ENCODE results near the gene MMP25.

Gene MMP25

DNA sequence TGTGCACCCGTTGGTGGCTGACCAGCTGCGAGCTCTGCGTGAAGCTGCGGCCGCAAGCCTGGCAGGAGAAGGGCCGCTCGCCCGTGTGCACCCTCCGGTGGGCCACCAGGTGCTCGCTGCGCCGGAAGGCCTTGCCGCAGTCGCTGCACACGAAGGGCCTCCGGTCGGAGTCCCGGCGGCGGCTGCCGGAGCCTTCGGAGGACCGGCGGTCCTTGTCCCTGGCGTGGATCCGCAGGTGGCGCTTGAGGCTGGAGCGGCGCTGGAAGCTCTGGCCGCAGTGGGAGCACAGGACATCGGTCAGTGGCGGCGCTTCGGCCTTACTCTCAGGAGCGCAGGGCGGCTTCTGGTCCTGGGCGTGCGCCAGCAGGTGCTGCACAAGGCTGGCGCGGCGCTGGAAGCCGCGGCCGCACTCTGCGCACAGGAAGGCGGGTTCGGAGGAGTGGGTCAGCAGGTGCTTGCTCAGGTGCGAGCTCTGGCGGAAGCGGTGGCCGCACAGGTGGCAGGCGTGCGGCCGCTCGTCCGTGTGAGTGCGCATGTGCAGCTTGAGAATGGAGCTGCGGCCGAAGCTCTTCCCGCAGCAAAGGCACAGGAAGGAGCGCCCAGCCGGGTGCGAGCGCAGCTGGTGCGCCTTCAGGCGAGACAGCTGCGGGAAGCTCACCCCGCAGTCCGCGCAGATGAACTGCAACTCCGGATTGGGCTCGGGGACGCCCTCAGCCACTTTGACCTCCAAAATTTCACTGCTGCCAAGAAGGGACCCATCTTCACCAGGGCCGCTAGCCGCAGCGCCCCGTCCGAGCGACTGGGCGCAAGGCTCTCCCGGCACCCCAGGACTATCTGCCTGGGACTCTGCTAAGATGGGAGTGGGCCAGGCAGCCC, 43.6 kb downstream of the MMP25 start:
- TF ChIP-seq, protein P1, sequence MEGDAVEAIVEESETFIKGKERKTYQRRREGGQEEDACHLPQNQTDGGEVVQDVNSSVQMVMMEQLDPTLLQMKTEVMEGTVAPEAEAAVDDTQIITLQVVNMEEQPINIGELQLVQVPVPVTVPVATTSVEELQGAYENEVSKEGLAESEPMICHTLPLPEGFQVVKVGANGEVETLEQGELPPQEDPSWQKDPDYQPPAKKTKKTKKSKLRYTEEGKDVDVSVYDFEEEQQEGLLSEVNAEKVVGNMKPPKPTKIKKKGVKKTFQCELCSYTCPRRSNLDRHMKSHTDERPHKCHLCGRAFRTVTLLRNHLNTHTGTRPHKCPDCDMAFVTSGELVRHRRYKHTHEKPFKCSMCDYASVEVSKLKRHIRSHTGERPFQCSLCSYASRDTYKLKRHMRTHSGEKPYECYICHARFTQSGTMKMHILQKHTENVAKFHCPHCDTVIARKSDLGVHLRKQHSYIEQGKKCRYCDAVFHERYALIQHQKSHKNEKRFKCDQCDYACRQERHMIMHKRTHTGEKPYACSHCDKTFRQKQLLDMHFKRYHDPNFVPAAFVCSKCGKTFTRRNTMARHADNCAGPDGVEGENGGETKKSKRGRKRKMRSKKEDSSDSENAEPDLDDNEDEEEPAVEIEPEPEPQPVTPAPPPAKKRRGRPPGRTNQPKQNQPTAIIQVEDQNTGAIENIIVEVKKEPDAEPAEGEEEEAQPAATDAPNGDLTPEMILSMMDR (IDR thresholded peaks at IDR 0.05; ENCODE audit: low read depth, low read length) = no peak
- no peak for TF ChIP-seq EZH2phosphoT487 (IDR thresholded peaks at IDR 0.05; ENCODE audit: low read depth)

GRCh38 chr16:3091551-3091950, 45.2 kb downstream of the MMP25 start:
- Histone ChIP-seq H3K36me3 (replicated peaks; ENCODE audit: low read depth, low read length) (no peaks in the 10 kb centered on the region), H4K20me1 (ENCODE audit: insufficient read depth, low read length) (no peaks in the 10 kb centered on the region), H3K9ac (ENCODE audit: low read length) (no peak overlapping the region)

More for the DNA sequence above, 43.6 kb downstream of the MMP25 start:
- Histone ChIP-seq H2AFZ (ENCODE audit: low read depth, low read length) (no peak overlapping the region), H4K20me1 (ENCODE audit: insufficient read depth, low read length) (no peaks in the 10 kb centered on the region), H3K27ac (ENCODE audit: low read length) (no peak overlapping the region), H3K36me3 (replicated peaks; ENCODE audit: low read depth, low read length) (no peaks in the 10 kb centered on the region), H3K79me2 (ENCODE audit: low read length) (no peaks in the 10 kb centered on the region), H3K27me3 (ENCODE audit: low read depth, low read length) (no peaks in the 10 kb centered on the region), H3K4me1 (ENCODE audit: low read length) (no peaks in the 10 kb centered on the region), H3K9ac (ENCODE audit: low read length) (no peak overlapping the region), H3K9me3 (ENCODE audit: insufficient read depth, low read length) (no peaks in the 10 kb centered on the region), H3K4me2 (ENCODE audit: low read length) (no peak overlapping the region), H3K4me3 (ENCODE audit: low read length) (no peak overlapping the region)

GRCh38 chr16:3092501-3092941, 46.2 kb downstream of the MMP25 start:
- peaks cover 8% of the 10 kb centered on the region for H3K4me1 ChIP-seq (ENCODE audit: low read length)
- peaks cover 5% of the 10 kb centered on the region; the same call in 1 of the 2 replicates for H3K27me3 ChIP-seq (ENCODE audit: low read depth, low read length)
- H3K4me2 ChIP-seq (ENCODE audit: low read length) = no peak overlapping the region
- no peak overlapping the region for H3K27ac ChIP-seq (ENCODE audit: low read length)
- H4K20me1 ChIP-seq (ENCODE audit: insufficient read depth, low read length) = no peaks in the 10 kb centered on the region
- no peak for TF ChIP-seq EZH2phosphoT487 (IDR thresholded peaks at IDR 0.05; ENCODE audit: low read depth)
- TF ChIP-seq, protein P1 (IDR thresholded peaks at IDR 0.05; ENCODE audit: low read depth, low read length) = no peak
- H3K9ac ChIP-seq (ENCODE audit: low read length) = no peak overlapping the region
- no peaks in the 10 kb centered on the region for H3K9me3 ChIP-seq (ENCODE audit: insufficient read depth, low read length)
- no peaks in the 10 kb centered on the region for H3K36me3 ChIP-seq (replicated peaks; ENCODE audit: low read depth, low read length)
- no peak overlapping the region for H2AFZ ChIP-seq (ENCODE audit: low read depth, low read length)
- H3K4me3 ChIP-seq (ENCODE audit: low read length) = no peak overlapping the region
- no peaks in the 10 kb centered on the region for H3K79me2 ChIP-seq (ENCODE audit: low read length)

More at GRCh38 chr16:3091551-3091950, 45.2 kb downstream of the MMP25 start:
- Histone ChIP-seq H2AFZ (ENCODE audit: low read depth, low read length) (no peak overlapping the region), H3K4me1 (ENCODE audit: low read length) (peaks cover 8% of the 10 kb centered on the region), H3K27ac (ENCODE audit: low read length) (no peak overlapping the region), H3K4me2 (ENCODE audit: low read length) (no peak overlapping the region), H3K79me2 (ENCODE audit: low read length) (no peaks in the 10 kb centered on the region), H3K4me3 (ENCODE audit: low read length) (no peak overlapping the region), H3K27me3 (ENCODE audit: low read depth, low read length) (no peaks in the 10 kb centered on the region), H3K9me3 (ENCODE audit: insufficient read depth, low read length) (no peaks in the 10 kb centered on the region)
- TF ChIP-seq, protein P1 (IDR thresholded peaks at IDR 0.05; ENCODE audit: low read depth, low read length) = no peak
- no peak for TF ChIP-seq EZH2phosphoT487 (IDR thresholded peaks at IDR 0.05; ENCODE audit: low read depth)

GRCh38 chr16:3094289-3095027, 48.1 kb downstream of the MMP25 start:
- Histone ChIP-seq H3K4me2 (ENCODE audit: low read length) (no peak overlapping the region), H3K27me3 (ENCODE audit: low read depth, low read length) (peaks cover 6% of the 10 kb centered on the region; the same call in 1 of the 2 replicates), H3K36me3 (replicated peaks; ENCODE audit: low read depth, low read length) (no peaks in the 10 kb centered on the region), H3K4me1 (ENCODE audit: low read length) (peaks cover 8% of the 10 kb centered on the region), H3K9me3 (ENCODE audit: insufficient read depth, low read length) (no peaks in the 10 kb centered on the region), H3K9ac (ENCODE audit: low read length) (no peak overlapping the region), H3K27ac (ENCODE audit: low read length) (no peak overlapping the region), H2AFZ (ENCODE audit: low read depth, low read length) (no peak overlapping the region), H3K4me3 (ENCODE audit: low read length) (no peak overlapping the region), H3K79me2 (ENCODE audit: low read length) (no peaks in the 10 kb centered on the region), H4K20me1 (ENCODE audit: insufficient read depth, low read length) (no peaks in the 10 kb centered on the region)
- TF ChIP-seq, protein P1 (IDR thresholded peaks at IDR 0.05; ENCODE audit: low read depth, low read length) = peak; percentile 71
- TF ChIP-seq EZH2phosphoT487 (IDR thresholded peaks at IDR 0.05; ENCODE audit: low read depth) = no peak

All from OCI-LY3 (cell line).